ENCODE data around the gene DGKD. TPM values are rescaled to one million over a fixed set of nuclear protein-coding genes. Genes with fewer than 3 reads are reported as not detected.

The DGKD gene
- total and polyA plus RNA-seq, 10 of the 15 experiments (the other 5 are each of a cell fraction or from before 2014, with no cell fraction given) = 2.7 to 81.9 (median 27.0) TPM

- DNase-seq (ENCODE audit: low read depth, low spot score) (no peak), FAIRE-seq (no peak), ATAC-seq (no peak)
- ChIA-PET CTCF (interaction anchor here (1.1 to 15.3 kb wide), 4 partner anchors 13 to 364 kb away, joined by 3 to 135 read pairs (median 45); no protein-coding TSS in a partner anchor), RAD21 (ENCODE audit: unreplicated experiment) (interaction anchor here (1.3 to 6.3 kb wide), 3 partner anchors 12 to 26 kb away, joined by 5 to 28 read pairs (median 8); no protein-coding TSS in a partner anchor), POLR2A (interaction anchor here (0.9 kb wide), 1 partner anchor 10 kb away, joined by 3 read pairs; no protein-coding TSS in a partner anchor), SMC1A (ENCODE audit: uncharacterized antibody, unreplicated experiment) (interaction anchor here (1.4 to 6.7 kb wide), 4 partner anchors 9 to 26 kb away, joined by 3 to 66 read pairs (median 6); no protein-coding TSS in a partner anchor)
- in situ Hi-C loops (cut with MboI) (no loop called here), intact Hi-C loops (cut with micrococcal nuclease; ENCODE audit: unreplicated experiment) (loop anchor here (1.0 kb wide), 1 partner anchor 26 kb away; no protein-coding TSS in a partner anchor)
- peak; percentile 8; the same call in 1 of the 2 replicates for TF ChIP-seq RUNX3 (IDR thresholded peaks at IDR 0.05; ENCODE audit: low read length)
- no peak for TF ChIP-seq CHD2 (IDR thresholded peaks at IDR 0.05; ENCODE audit: borderline replicate concordance, low read depth, low read length)
- TF ChIP-seq SKIL (IDR thresholded peaks at IDR 0.05; ENCODE audit: low read depth, poor library complexity, severe bottlenecking) = no peak
- 0 out of 3 replicates have a peak, but pooled peaks have one; percentile 52 for TF ChIP-seq POU2F2 (IDR thresholded peaks at IDR 0.05; ENCODE audit: borderline replicate concordance, low read depth, low read length)
- TF ChIP-seq MEF2B (IDR thresholded peaks at IDR 0.05; ENCODE audit: partially characterized antibody, poor library complexity, severe bottlenecking) = peak; percentile 93
- TF ChIP-seq SMARCA5 (IDR thresholded peaks at IDR 0.05) = no peak
- no peak for TF ChIP-seq PAX8 (IDR thresholded peaks at IDR 0.05)
- TF ChIP-seq BHLHE40 (IDR thresholded peaks at IDR 0.05; ENCODE audit: borderline replicate concordance in 1 of 2, low read depth in 2 of 2, low read length in 1 of 2) = no peak; a peak in 1 of 4 replicates
- TF ChIP-seq ZBTB40 (IDR thresholded peaks at IDR 0.05; ENCODE audit: borderline replicate concordance) = no peak
- no peak overlapping the region for H3K9ac ChIP-seq (ENCODE audit: control insufficient read depth, insufficient read depth, low read length)
- no peak overlapping the region for H2AFZ ChIP-seq (ENCODE audit: control insufficient read depth, low read depth, low read length)
- 5% methylated on average over 1 of the region's 1 CpG for WGBS (ENCODE audit: insufficient coverage, insufficient replicate concordance, low lambda C conversion rate, missing lambda C conversion rate)
- no peaks in the 10 kb centered on the region for H4K20me1 ChIP-seq (ENCODE audit: control insufficient read depth, insufficient read depth)
- no peaks in the 10 kb centered on the region for H3K27me3 ChIP-seq (replicated peaks in 1 of 2; ENCODE audit: control insufficient read depth in 2 of 2, insufficient read depth in 2 of 2, low read length in 1 of 2)
- peak overlapping the region; percentile 95 for H3K27ac ChIP-seq (ENCODE audit: control insufficient read depth, insufficient read depth)
- peaks cover 63% of the 10 kb centered on the region for H3K4me1 ChIP-seq (ENCODE audit: control insufficient read depth, insufficient read depth, low read length)
- no peak overlapping the region for H3K4me3 ChIP-seq
- H3K79me2 ChIP-seq (ENCODE audit: control insufficient read depth, insufficient read depth, low read length) = peaks cover 37% of the 10 kb centered on the region
- H3K36me3 ChIP-seq (ENCODE audit: control insufficient read depth in 2 of 2, insufficient read depth in 2 of 2, low read length in 1 of 2) = 0 out of 4 replicates have a peak, but pooled peaks cover 0 to 4% of the 10 kb centered on the region in 2 experiments
- H3K9me3 ChIP-seq (replicated peaks; ENCODE audit: control insufficient read depth, insufficient read depth, low read length) = no peaks in the 10 kb centered on the region; the same call in 2 of the 3 replicates
- no TSS peak for BruUV-seq (replicated peaks)
- H3K4me2 ChIP-seq (ENCODE audit: control insufficient read depth, insufficient read depth) = peak overlapping the region; percentile 32; the same call in 1 of the 2 replicates
Measured at GRCh38 chr2:233417282-233417681, 63.0 kb downstream of the DGKD start.
